ENCODE data around the gene OR56A1. TPM values are rescaled to one million over a fixed set of nuclear protein-coding genes. Genes with fewer than 3 reads are reported as not detected.

The OR56A1 gene
- total RNA-seq, 1 donor from 2014 or later, result not detected

GRCh38 chr11:6062691-6063358 is 32.3 kb upstream of the OR56A1 start:
- Mint-ChIP-seq H3K4me1 (ENCODE audit: low read depth) (no peaks in the 10 kb centered on the region), H3K9me3 (ENCODE audit: low read depth) (no peaks in the 10 kb centered on the region), H3K4me3 (ENCODE audit: unreplicated experiment) (no peak overlapping the region), H3K27me3 (ENCODE audit: low read depth) (peaks cover 11% of the 10 kb centered on the region), H3K27ac (ENCODE audit: unreplicated experiment) (no peak overlapping the region), H3K36me3 (ENCODE audit: low read depth) (no peaks in the 10 kb centered on the region)
- no peak for DNase-seq (ENCODE audit: low spot score)
- TF ChIP-seq CTCF (IDR thresholded peaks at IDR 0.05), result no peak

- Mint-ChIP-seq H3K36me3 (ENCODE audit: low read depth) (no peaks in the 10 kb centered on the region), H3K4me3 (ENCODE audit: unreplicated experiment) (no peak overlapping the region), H3K27me3 (ENCODE audit: low read depth) (peaks cover 7% of the 10 kb centered on the region), H3K4me1 (ENCODE audit: low read depth) (no peaks in the 10 kb centered on the region), H3K9me3 (ENCODE audit: low read depth) (peaks cover 4% of the 10 kb centered on the region), H3K27ac (ENCODE audit: unreplicated experiment) (no peak overlapping the region)
- no peak for DNase-seq (ENCODE audit: low spot score)
- TF ChIP-seq CTCF (IDR thresholded peaks at IDR 0.05), result no peak
These were observed 30.9 kb upstream of the OR56A1 start for GRCh38 chr11:6061475-6061874.

GRCh38 chr11:6057452-6057851 is 26.9 kb upstream of the OR56A1 start:
- no peak for TF ChIP-seq CTCF (IDR thresholded peaks at IDR 0.05)
- Mint-ChIP-seq H3K4me3 (ENCODE audit: unreplicated experiment) (no peak overlapping the region), H3K9me3 (ENCODE audit: low read depth) (peaks cover 4% of the 10 kb centered on the region), H3K27ac (ENCODE audit: unreplicated experiment) (no peak overlapping the region), H3K36me3 (ENCODE audit: low read depth) (no peaks in the 10 kb centered on the region), H3K4me1 (ENCODE audit: low read depth) (no peaks in the 10 kb centered on the region), H3K27me3 (ENCODE audit: low read depth) (peaks cover 8% of the 10 kb centered on the region)
- DNase-seq (ENCODE audit: low spot score), result no peak

- no peaks in the 10 kb centered on the region for H3K4me1 Mint-ChIP-seq (ENCODE audit: low read depth)
- TF ChIP-seq CTCF (IDR thresholded peaks at IDR 0.05), result no peak
- H3K4me3 Mint-ChIP-seq (ENCODE audit: unreplicated experiment), result no peak overlapping the region
- H3K27me3 Mint-ChIP-seq (ENCODE audit: low read depth), result peaks cover 10% of the 10 kb centered on the region
- no peaks in the 10 kb centered on the region for H3K36me3 Mint-ChIP-seq (ENCODE audit: low read depth)
- DNase-seq (ENCODE audit: low spot score), result no peak
- H3K27ac Mint-ChIP-seq (ENCODE audit: unreplicated experiment), result no peak overlapping the region
- H3K9me3 Mint-ChIP-seq (ENCODE audit: low read depth), result peaks cover 4% of the 10 kb centered on the region
These were observed 25.0 kb upstream of the OR56A1 start for GRCh38 chr11:6055569-6055968.

- H3K4me3 Mint-ChIP-seq (ENCODE audit: unreplicated experiment), result no peak overlapping the region
These were observed 21.8 kb upstream of the OR56A1 start for GRCh38 chr11:6052374-6052773.

More at GRCh38 chr11:6052374-6052773, 21.8 kb upstream of the OR56A1 start:
- TF ChIP-seq CTCF (IDR thresholded peaks at IDR 0.05), result no peak
- Mint-ChIP-seq H3K4me1 (ENCODE audit: low read depth) (no peaks in the 10 kb centered on the region), H3K9me3 (ENCODE audit: low read depth) (peaks cover 2% of the 10 kb centered on the region), H3K36me3 (ENCODE audit: low read depth) (no peaks in the 10 kb centered on the region), H3K27me3 (ENCODE audit: low read depth) (peaks cover 14% of the 10 kb centered on the region), H3K27ac (ENCODE audit: unreplicated experiment) (no peak overlapping the region)
- DNase-seq (ENCODE audit: low spot score), result no peak
